GM12878 (cell line): ENCODE data around the gene CALHM3. TPM values are rescaled to one million over a fixed set of nuclear protein-coding genes. Genes with fewer than 3 reads are reported as not detected.

Source experiments
- ATF7 ChIP-seq: fragments of 450-650 bp; IDR thresholded peaks from 2 replicates; pipeline ENCODE4 v1.6.1; 2016; ENCODE audit warnings: low read depth, mild to moderate bottlenecking
- BACH1 ChIP-seq: fragments of 450-650 bp; IDR thresholded peaks from 2 replicates; pipeline ENCODE4 v1.6.1; 2017; ENCODE audit warnings: mild to moderate bottlenecking, borderline replicate concordance
- BCL11A ChIP-seq: IDR thresholded peaks from 2 replicates; pipeline ENCODE4 v1.6.1; 2011; ENCODE audit warnings: low read depth, low read length
- CBX3 ChIP-seq: fragments of 200-600 bp; sonication (generic); IDR thresholded peaks from 2 replicates; pipeline ENCODE4 v1.6.1; 2016; ENCODE audit warnings: low read depth, borderline replicate concordance
- CBX5 ChIP-seq: sonication (generic); IDR thresholded peaks from 2 replicates; pipeline ENCODE4 v1.6.1; 2016; ENCODE audit warnings: low read depth, moderate library complexity, mild to moderate bottlenecking, inconsistent platforms
- FOS ChIP-seq: IDR thresholded peaks from 3 replicates; pipeline ENCODE4 v1.6.1; 2011; ENCODE audit warnings: borderline replicate concordance; ENCODE audit not compliant: insufficient read length; ENCODE audit errors: extremely low read depth
- HCFC1 ChIP-seq: fragments of 150-350 bp; IDR thresholded peaks from 2 replicates; pipeline ENCODE4 v1.6.1; 2014; ENCODE audit warnings: low read length
- HDGF ChIP-seq: fragments of 450-650 bp; IDR thresholded peaks from 2 replicates; pipeline ENCODE4 v1.6.1; 2016; ENCODE audit warnings: antibody characterized with exemption
- IKZF2 ChIP-seq, 2 experiments: fragments of 450-650 bp; IDR thresholded peaks; 2 replicates each; pipeline ENCODE4 v1.6.1; 2017; ENCODE audit warnings: mild to moderate bottlenecking in 2 of 2, moderate library complexity in 2 of 2
- JUND ChIP-seq: IDR thresholded peaks from 2 replicates; pipeline ENCODE4 v1.6.1; 2012; ENCODE audit warnings: low read depth, mild to moderate bottlenecking, low read length, improper control_type of control experiment, moderate library complexity
- MTA2 ChIP-seq: fragments of 450-650 bp; IDR thresholded peaks from 2 replicates; pipeline ENCODE4 v1.6.1; 2016; ENCODE audit warnings: low read depth, mild to moderate bottlenecking, moderate library complexity
- MTA3 ChIP-seq: IDR thresholded peaks from 2 replicates; pipeline ENCODE4 v1.6.1; 2012; ENCODE audit warnings: low read length, inconsistent platforms, borderline replicate concordance
- MXI1 ChIP-seq: fragments of 150-350 bp; IDR thresholded peaks from 2 replicates; pipeline ENCODE4 v1.6.1; 2011; ENCODE audit warnings: low read depth, mild to moderate bottlenecking, inconsistent platforms, low read length, improper control_type of control experiment
- NFXL1 ChIP-seq: fragments of 450-650 bp; IDR thresholded peaks from 2 replicates; pipeline ENCODE4 v1.6.1; 2017; ENCODE audit warnings: antibody characterized with exemption, mild to moderate bottlenecking, borderline replicate concordance
- NFYB ChIP-seq: IDR thresholded peaks from 2 replicates; pipeline ENCODE4 v1.6.1; 2011; ENCODE audit warnings: low read depth, mild to moderate bottlenecking, low read length, improper control_type of control experiment, moderate library complexity; ENCODE audit not compliant: insufficient read depth
- NR2C2 ChIP-seq: IDR thresholded peaks from 2 replicates; pipeline ENCODE4 v1.6.1; 2011; ENCODE audit warnings: borderline replicate concordance, low read depth; ENCODE audit not compliant: control insufficient read depth, insufficient read length
- PML ChIP-seq: IDR thresholded peaks from 2 replicates; pipeline ENCODE4 v1.6.1; 2012; ENCODE audit warnings: low read length, inconsistent platforms
- RAD51 ChIP-seq: fragments of 450-650 bp; IDR thresholded peaks from 2 replicates; pipeline ENCODE4 v1.6.1; 2016; ENCODE audit warnings: moderate library complexity, mild to moderate bottlenecking, inconsistent platforms
- STAT3 ChIP-seq: IDR thresholded peaks from 2 replicates; pipeline ENCODE4 v1.6.1; 2011; ENCODE audit warnings: low read depth, low read length, improper control_type of control experiment
- SUPT20H ChIP-seq: IDR thresholded peaks from 2 replicates; pipeline ENCODE4 v1.6.1; 2011; ENCODE audit warnings: low read depth, mild to moderate bottlenecking, low read length, moderate library complexity, borderline replicate concordance; ENCODE audit not compliant: control insufficient read depth
- TBL1XR1 ChIP-seq: IDR thresholded peaks from 2 replicates; pipeline ENCODE4 v1.6.1; 2012; ENCODE audit warnings: low read depth, low read length, improper control_type of control experiment
- TCF7 ChIP-seq: IDR thresholded peaks from 2 replicates; pipeline ENCODE4 v1.6.1; 2014; ENCODE audit warnings: antibody characterized with exemption, borderline replicate concordance
- ZBTB4 ChIP-seq: fragments of 450-650 bp; formaldehyde crosslinking; IDR thresholded peaks from 2 replicates; pipeline ENCODE4 v1.4.0; 2022; ENCODE audit warnings: mild to moderate bottlenecking, moderate library complexity
- ZNF24 ChIP-seq: fragments of 450-650 bp; IDR thresholded peaks from 2 replicates; pipeline ENCODE4 v1.6.1; 2017; ENCODE audit warnings: antibody characterized with exemption, mild to moderate bottlenecking
- ZNF592 ChIP-seq: fragments of 450-650 bp; IDR thresholded peaks from 2 replicates; pipeline ENCODE4 v1.6.1; 2017; ENCODE audit warnings: mild to moderate bottlenecking, moderate library complexity
- ZZZ3 ChIP-seq: IDR thresholded peaks from 2 replicates; pipeline ENCODE4 v1.6.1; 2011; ENCODE audit warnings: low read depth; ENCODE audit not compliant: control insufficient read depth, insufficient read length
- polyA plus RNA-seq, 11 experiments: library from polyadenylated mRNA; depleted of rRNA in 4 of 11; unstranded in 6 of 11; stranded (reverse) in 5 of 11; fragments of >200 nt; fragmentation: Nextera tagmentation in 4 of 11; fragmentation: Illumina TruSeq in 1 of 11; extraction: Ambion mirVana in 4 of 11; extraction: Trizol in 1 of 11; gene quantifications; 1 replicate in 1 of 11; 2 replicates in 10 of 11; pipeline versions ENCODE4 v1.2.1 to v1.2.3, GENCODE V29; 2011 to 2016; ENCODE audit warnings: inconsistent platforms in 2 of 11, missing spikeins in 2 of 11, low read depth in 1 of 11
- total RNA-seq, 4 experiments: library from RNA; depleted of rRNA in 3 of 4; stranded (reverse); fragments of >200 nt in 3 of 4; fragmentation: Illumina TruSeq in 1 of 4; extraction: Trizol in 1 of 4; gene quantifications; 2 replicates each; pipeline versions ENCODE4 v1.2.1 to v1.2.3, GENCODE V29; 2013 to 2021

Gene CALHM3
- total and polyA plus RNA-seq, 10 of the 15 experiments (the other 5 are each of a cell fraction or from before 2014, with no cell fraction given), result 0.03 to 0.42 (median 0.11) TPM; not detected in 5

GRCh38 chr10:103504181-103504783, 25.2 kb upstream of the CALHM3 start (continued):
- TF ChIP-seq CBX3 (no peak), BACH1 (no peak), TCF7 (no peak), HCFC1 (no peak), TBL1XR1 (no peak), RAD51 (no peak), NFYB (no peak), MTA3 (no peak), NR2C2 (no peak), SUPT20H (no peak), JUND (no peak), ZNF24 (no peak), MTA2 (peak; percentile 69; the same call in 1 of the 2 replicates), NFXL1 (no peak), STAT3 (no peak), ZBTB4 (CRISPR knock-in tag) (no peak), FOS (no peak), ATF7 (peak; percentile 66; the same call in 1 of the 2 replicates), PML (no peak), CBX5 (no peak), ZZZ3 (no peak), IKZF2 (IDR thresholded peaks at IDR 0.05) (peak; percentile 83 to 85), ZNF592 (no peak), MXI1 (no peak), HDGF (no peak), BCL11A (no peak)
